Vagina (tissue), 2 donors: ENCODE data around the gene LDLRAD4.

Experiments used
- CTCF ChIP-seq, 3 experiments: fragments of 450-650 bp in 2 of 3; fragments of 200-600 bp in 1 of 3; sonication (generic) in 1 of 3; IDR thresholded peaks; one replicate each; pipeline ENCODE4 v1.5.1; 2017 to 2019; ENCODE audit warnings: antibody characterized with exemption in 3 of 3, mild to moderate bottlenecking in 2 of 3, moderate library complexity in 2 of 3
- POLR2A ChIP-seq, 2 donors: fragments of 450-650 bp; IDR thresholded peaks; one replicate each; pipeline ENCODE4 v1.6.1; 2017; ENCODE audit warnings: antibody characterized with exemption in 2 of 2, mild to moderate bottlenecking in 2 of 2, moderate library complexity in 2 of 2

DNA sequence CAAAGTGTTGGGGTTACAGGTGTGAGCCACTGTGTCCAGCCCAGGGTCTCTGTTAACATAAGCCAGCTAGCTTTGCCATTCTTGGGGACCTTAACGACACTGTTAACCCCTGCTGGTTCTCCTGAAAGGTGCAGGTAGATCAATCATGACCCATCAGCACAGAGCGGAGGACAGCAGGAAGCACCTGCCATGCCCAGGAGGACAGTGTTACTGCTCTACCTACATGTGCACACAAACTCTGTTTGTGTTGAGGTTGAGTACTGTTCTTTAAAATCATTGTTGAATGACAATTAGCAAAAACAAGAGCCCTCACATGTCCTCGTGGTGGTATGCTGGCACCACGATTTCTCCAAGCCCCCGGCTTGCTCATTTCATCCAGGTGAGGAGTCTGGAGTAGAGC, 386.9 kb downstream of the LDLRAD4 start:
- TF ChIP-seq CTCF (IDR thresholded peaks at IDR 0.05), result no peak
- no peak for TF ChIP-seq POLR2A (IDR thresholded peaks at IDR 0.05)
